Astrocyte (in vitro differentiated cells and primary cell): Measurements from ENCODE around the gene MS4A14.

Source experiments
- CTCF ChIP-seq: IDR thresholded peaks from 2 replicates; pipeline ENCODE4 v1.5.1; 2011; ENCODE audit warnings: low read depth, mild to moderate bottlenecking, inconsistent platforms, low read length, moderate library complexity; ENCODE audit not compliant: insufficient read depth
- EZH2 ChIP-seq: IDR thresholded peaks from 2 replicates; pipeline ENCODE4 v1.6.1; 2012; ENCODE audit warnings: mild to moderate bottlenecking, low read length, inconsistent platforms; ENCODE audit not compliant: insufficient read depth

- TF ChIP-seq CTCF, result no peak
- TF ChIP-seq EZH2, result no peak
Measured at GRCh38 chr11:60428517-60428916, 32.3 kb downstream of the MS4A14 start.
